HL-60 (cell line): Measurements from ENCODE around the gene FBLN7.

ENCODE experiments used
- DNase-seq, 2 experiments: peaks; one replicate each; pipeline ENCODE4 v3.0.0-alpha.2; 2010 to 2020; ENCODE audit warnings: low read depth in 1 of 2, low spot score in 1 of 2
- H3K27ac ChIP-seq: fragments of 250-450 bp; sonication (Bioruptor Pico); replicated peaks from 2 replicates; pipeline ENCODE4 v1.5.1; 2020; ENCODE audit warnings: mild to moderate bottlenecking, moderate library complexity
- H3K27me3 ChIP-seq: fragments of 250-450 bp; sonication (Bioruptor Pico); 2 replicates; pipeline ENCODE4 v1.5.1; 2021; ENCODE audit warnings: mild to moderate bottlenecking, moderate library complexity; ENCODE audit not compliant: insufficient read depth, poor library complexity, severe bottlenecking
- H3K4me3 ChIP-seq: replicated peaks from 2 replicates; pipeline ENCODE4 v1.5.1; 2011; ENCODE audit warnings: mild to moderate bottlenecking, control low read depth, low read length; ENCODE audit not compliant: insufficient read depth
- CTCF ChIP-seq: IDR thresholded peaks from one replicate; pipeline ENCODE4 v1.5.1; 2011; ENCODE audit warnings: low read length, control low read depth, inconsistent platforms; ENCODE audit not compliant: insufficient read depth
- GABPA ChIP-seq: IDR thresholded peaks from 2 replicates; pipeline ENCODE4 v1.6.1; 2012; ENCODE audit warnings: low read depth
- POLR2AphosphoS5 ChIP-seq: IDR thresholded peaks from 2 replicates; pipeline ENCODE4 v1.6.1; 2012; ENCODE audit warnings: low read depth
- REST ChIP-seq: IDR thresholded peaks from 2 replicates; pipeline ENCODE4 v1.6.1; 2012; ENCODE audit warnings: low read depth; ENCODE audit not compliant: insufficient replicate concordance
- SPI1 ChIP-seq: IDR thresholded peaks from 2 replicates; pipeline ENCODE4 v1.6.1; 2012; ENCODE audit warnings: low read depth, mild to moderate bottlenecking, borderline replicate concordance

Gene FBLN7

GRCh38 chr2:112168422-112169124, 30.4 kb downstream of the FBLN7 start:
- Histone ChIP-seq H3K4me3 (no peak overlapping the region), H3K27ac (no peak overlapping the region), H3K27me3 (no peaks in the 10 kb centered on the region)
- TF ChIP-seq CTCF (no peak), POLR2AphosphoS5 (no peak), REST (no peak), GABPA (no peak), SPI1 (no peak)
- no peak for DNase-seq

- TF ChIP-seq GABPA (no peak), REST (no peak), CTCF (no peak), POLR2AphosphoS5 (no peak), SPI1 (no peak)
- H3K27me3 ChIP-seq: no peaks in the 10 kb centered on the region
- DNase-seq: no peak
- H3K27ac ChIP-seq: no peak overlapping the region
- no peak overlapping the region for H3K4me3 ChIP-seq
These were observed 32.3 kb downstream of the FBLN7 start for GRCh38 chr2:112170495-112170894.

- Histone ChIP-seq H3K4me3 (no peak overlapping the region), H3K27me3 (no peaks in the 10 kb centered on the region), H3K27ac (no peak overlapping the region)
- no peak for DNase-seq
- TF ChIP-seq GABPA: no peak
- no peak for TF ChIP-seq CTCF
- TF ChIP-seq POLR2AphosphoS5: no peak
- TF ChIP-seq REST: no peak
- no peak for TF ChIP-seq SPI1
These were observed 35.6 kb downstream of the FBLN7 start for GRCh38 chr2:112173646-112174319.
